Smooth muscle cell of trachea (primary cell): ENCODE measurements around the gene ZDHHC24. TPM values are rescaled to one million over a fixed set of nuclear protein-coding genes. Genes with fewer than 3 reads are reported as not detected.

Source experiments
- total RNA-seq: library from RNA; depleted of rRNA; stranded (reverse); fragments of >200 nt; gene quantifications from 2 replicates; pipeline ENCODE4 v1.2.1, GENCODE V29; 2014

The ZDHHC24 gene, protein sequence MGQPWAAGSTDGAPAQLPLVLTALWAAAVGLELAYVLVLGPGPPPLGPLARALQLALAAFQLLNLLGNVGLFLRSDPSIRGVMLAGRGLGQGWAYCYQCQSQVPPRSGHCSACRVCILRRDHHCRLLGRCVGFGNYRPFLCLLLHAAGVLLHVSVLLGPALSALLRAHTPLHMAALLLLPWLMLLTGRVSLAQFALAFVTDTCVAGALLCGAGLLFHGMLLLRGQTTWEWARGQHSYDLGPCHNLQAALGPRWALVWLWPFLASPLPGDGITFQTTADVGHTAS
- 10.6 and 21.3 TPM in 2 replicates for total RNA-seq

DNA sequence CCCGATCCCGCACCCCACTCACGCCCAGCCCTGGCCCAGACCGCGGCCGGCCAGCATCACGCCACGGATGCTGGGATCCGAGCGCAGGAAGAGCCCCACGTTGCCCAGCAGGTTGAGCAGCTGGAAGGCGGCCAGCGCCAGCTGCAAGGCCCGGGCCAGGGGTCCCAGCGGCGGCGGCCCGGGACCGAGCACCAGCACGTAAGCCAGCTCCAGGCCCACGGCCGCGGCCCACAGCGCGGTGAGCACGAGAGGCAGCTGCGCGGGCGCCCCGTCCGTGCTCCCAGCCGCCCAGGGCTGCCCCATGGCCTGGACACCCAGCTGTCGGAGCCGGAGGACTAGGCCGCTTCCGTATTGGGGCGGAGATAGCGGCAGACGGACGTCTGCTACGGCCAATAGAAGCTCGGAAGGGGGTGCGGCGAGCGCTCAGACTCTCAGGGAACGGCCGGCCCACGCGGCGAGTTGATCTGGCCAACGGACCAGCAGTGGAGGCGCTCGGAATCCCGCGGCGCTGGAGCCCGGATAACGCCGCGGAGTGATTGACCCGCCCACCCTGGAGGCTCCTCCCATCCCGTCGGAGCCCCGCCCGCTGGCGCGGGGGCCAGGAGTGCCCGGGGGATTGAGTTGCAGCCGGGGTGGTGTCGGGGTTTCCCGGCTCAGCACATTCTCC is at the start of gene ZDHHC24:
Gene ZDHHC24, minus strand, starts transcription at position 348 of the 667 bp plus-strand sequence. Its CDS starts 45 bp downstream, at position 303.

DNA sequence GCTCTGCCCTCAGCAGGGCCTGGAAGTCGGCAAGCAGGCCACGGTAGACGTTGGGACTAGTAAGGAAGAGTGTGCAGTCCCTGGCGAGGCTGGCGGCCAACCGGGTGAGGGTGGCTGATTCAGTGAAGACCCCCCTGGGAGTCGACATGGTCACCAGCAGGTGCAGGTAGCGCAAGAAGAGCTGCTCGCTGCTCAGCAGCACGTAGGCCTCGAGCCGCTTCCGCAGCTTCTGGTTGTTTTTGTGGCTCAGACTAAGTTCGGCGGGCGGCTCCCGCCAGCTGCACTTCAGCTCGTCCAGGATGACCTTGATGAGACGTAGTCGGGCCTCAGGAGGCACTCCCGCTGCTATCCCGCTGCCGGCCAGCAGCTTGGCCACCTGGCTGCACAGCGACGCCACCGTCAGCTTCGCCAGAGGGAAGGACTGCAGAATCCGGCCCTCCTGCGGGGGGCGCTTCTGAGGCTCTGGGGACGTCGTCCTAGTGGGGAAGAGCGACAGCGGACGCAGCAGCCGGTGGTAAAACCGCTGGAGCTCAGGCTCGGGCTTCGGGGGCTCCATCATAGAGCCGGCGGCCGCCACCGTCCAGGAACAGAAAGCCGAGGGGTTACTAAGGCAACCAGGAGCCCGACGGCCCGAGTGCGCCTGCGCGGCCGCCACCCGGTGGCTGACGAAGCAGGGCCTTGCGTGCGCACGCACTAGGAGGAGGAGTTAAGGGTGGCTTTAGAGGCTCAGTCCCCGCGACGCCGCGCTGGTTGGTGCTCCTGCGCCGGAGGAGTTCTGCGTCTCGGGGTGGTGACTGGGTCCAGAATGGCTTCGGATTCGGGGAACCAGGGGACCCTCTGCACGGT is 46.8 kb upstream of the ZDHHC24 start, which contains the start of the genes CCDC87 and CCS:
Gene CCDC87, minus strand, starts transcription at position 607 of the 846 bp plus-strand sequence. Its CDS starts 48 bp downstream, at position 559.
Gene CCS, plus strand, starts transcription at position 729 of the 846 bp plus-strand sequence. Its CDS starts 77 bp downstream, at position 806.

DNA sequence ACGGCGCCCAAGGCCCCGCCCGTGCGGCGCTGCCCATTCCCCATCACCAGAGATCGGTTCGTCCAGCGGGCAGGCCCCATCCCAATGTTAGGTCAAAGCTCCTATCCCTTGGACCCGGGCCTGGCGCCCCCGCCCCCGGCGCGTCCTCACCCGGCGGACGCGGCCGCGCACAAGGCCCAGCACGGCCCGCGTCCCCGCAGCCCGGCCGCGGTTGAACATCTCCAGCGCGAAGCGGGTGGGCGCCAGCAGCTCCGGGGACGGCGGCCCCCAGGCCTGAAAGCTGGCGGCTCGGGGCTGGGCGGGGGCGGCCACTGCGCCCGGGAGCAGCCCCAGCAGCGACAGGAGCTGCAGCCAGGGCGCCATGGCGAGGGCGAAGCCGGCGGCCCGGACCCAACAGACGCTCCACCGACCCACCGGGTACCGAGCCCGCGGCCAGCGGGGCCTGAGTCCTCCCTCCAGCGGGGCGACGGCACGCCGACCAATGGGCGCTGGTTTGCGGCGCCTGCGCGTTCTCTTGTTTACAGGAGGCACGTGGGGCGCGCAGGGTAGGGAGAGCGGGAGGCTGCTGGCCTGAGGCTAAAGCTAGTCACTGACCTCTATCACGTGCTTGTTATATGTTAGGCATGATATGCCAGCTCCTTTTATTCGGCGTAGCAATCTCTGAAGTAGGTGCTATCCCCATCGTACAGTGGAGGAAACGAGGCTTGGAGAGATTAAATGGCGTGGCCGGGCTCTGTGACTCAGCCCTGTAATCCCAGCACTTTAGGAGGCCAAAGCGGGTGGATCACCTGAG is 22.5 kb upstream of the ZDHHC24 start, which contains the start of gene CTSF:
Gene CTSF, minus strand, starts transcription at position 483 of the 793 bp plus-strand sequence. Its CDS starts 120 bp downstream, at position 363.

DNA sequence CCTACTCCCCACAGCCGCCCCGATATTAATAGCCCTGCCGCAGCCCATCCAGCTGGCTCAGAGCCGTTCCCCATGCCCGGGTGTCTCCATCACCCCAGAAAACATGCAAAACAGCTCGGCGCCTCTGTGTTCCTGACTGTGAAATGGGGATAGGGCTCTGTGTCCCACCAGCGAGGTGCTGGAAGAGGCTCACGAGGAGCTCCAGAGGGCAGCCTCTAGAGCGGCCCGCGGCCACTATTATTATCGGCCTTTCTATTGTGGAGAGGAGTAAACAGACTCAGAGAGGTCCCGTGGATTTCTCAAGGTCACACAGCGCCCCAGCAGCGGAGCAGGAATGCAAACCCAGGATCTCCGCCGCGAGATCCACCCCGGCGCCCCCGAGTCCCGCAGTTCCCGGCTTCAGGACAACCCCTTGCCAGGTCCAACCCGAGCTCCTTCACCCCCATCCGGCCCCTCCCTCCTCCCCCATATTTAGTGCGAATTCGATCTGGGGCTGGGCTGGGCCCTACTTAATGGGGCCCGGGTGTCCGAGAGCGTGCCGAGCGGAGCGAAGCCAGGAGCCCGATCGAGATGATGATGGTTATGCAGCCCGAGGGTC is 619 bp upstream of the ZDHHC24 start, which contains the start of gene ACTN3:
Gene ACTN3, plus strand, starts transcription at position 536 of the 598 bp plus-strand sequence. Its CDS starts 35 bp downstream, at position 571.

DNA sequence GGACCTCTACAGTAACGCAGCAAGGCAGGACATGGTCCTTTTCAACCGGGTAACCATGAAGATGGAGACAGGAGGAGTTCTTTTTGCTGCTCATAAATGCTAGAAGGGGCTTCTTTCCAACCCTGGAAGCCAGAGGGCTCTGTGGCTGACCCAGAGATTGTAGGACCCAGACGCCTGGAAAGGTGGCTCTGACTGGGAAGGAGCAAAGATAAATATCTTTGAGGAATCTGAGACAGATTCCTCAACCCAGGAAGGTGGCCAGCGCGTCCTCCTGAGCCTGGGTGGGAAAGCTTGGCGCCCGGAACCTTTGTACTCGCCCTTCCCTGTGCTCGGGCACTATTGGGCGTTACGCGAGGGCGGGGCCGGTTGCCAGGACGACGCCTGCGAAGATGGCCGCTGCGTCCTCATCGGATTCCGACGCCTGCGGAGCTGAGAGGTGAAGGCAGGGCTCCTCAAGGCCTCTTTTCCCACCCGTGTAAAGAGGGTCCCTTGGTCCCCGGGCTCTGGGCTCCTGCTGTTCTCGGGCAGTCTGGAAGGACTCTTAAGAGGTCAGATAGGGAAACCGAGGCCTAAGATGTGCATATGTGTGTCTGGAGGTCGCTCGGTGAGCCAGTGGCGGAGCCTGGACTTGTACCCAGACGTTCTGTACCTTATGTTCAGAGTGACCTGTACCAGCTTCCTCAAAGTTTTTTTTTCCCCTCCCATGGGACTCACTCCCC is 35.4 kb downstream of the ZDHHC24 start, which contains the start of gene BBS1:
Gene BBS1, plus strand, starts transcription at position 365 of the 719 bp plus-strand sequence. Its CDS starts 25 bp downstream, at position 390.

DNA sequence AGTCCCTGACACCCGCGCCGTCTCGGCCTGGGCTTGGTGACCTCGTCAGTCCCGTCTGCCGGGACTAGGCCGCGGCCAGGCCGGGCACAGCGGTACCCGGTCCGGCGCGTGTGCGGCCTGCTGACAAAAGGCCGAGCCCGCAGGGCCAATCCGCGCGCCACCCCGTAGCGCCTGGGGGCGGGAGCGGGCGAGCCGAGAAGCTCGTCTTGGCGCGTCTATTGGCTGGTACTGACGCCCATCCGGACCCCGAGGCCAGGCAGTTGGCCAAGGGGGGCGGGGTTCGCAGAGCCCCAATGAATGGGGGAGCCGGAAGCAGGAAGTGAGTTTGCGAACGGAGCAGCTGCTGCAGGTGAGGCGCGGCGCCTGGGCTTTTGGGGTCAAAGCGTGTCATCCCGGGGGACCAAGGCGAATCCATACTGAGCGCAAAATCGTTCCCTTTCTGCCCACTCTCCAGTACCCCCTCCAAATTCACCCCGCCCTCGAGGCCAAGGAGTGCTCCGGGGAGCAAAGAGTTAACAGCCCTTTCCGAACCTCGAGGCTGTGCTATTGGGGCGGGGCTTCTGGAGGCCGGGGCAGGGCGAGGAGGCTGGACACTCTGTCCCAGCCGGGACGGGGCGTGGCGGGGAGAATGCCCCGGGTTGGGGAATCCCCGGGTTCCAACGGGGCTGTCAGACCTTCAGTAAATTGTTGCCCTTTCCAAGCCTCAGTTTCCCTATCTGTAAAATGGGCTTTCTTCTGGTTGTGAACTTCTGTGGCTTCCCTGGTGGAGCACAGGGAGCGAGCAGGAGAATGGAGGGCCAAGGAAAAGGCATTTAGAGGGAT is 65.5 kb downstream of the ZDHHC24 start, which contains the start of gene DPP3:
Gene DPP3, plus strand, starts transcription at position 318 of the 822 bp plus-strand sequence. CDS start 1,767 bp downstream, outside the sequence.

Other genes with a start within 250 kb of the ZDHHC24 start
- gene CD248, start 229.0 kb downstream of the ZDHHC24 start, total RNA-seq: 341 and 371 TPM in 2 replicates
- gene RIN1, start 209.6 kb downstream of the ZDHHC24 start, total RNA-seq: 44.8 and 54.4 TPM in 2 replicates
- gene BRMS1, start 200.9 kb downstream of the ZDHHC24 start, total RNA-seq: 36.9 and 65.2 TPM in 2 replicates
- 41.3 and 58.1 TPM in 2 replicates for gene B4GAT1, start 198.4 kb downstream of the ZDHHC24 start, total RNA-seq
- gene SLC29A2, start 174.3 kb downstream of the ZDHHC24 start, total RNA-seq: 0.58 and 0.66 TPM in 2 replicates
- 0.29 TPM in 1 of 2 replicates, not detected in the other for gene NPAS4, start 125.0 kb downstream of the ZDHHC24 start, total RNA-seq
- 37.1 and 69.4 TPM in 2 replicates for gene MRPL11, start 107.2 kb downstream of the ZDHHC24 start, total RNA-seq
- gene PELI3, start 79.1 kb downstream of the ZDHHC24 start, total RNA-seq: 15.3 and 28.0 TPM in 2 replicates
- 40.1 and 58.4 TPM in 2 replicates for gene DPP3, start 65.6 kb downstream of the ZDHHC24 start, total RNA-seq
- gene BBS1, start 35.4 kb downstream of the ZDHHC24 start, total RNA-seq: 32.9 and 45.7 TPM in 2 replicates
- 0.17 TPM in 1 of 2 replicates, not detected in the other for gene ACTN3, start 855 bp upstream of the ZDHHC24 start, total RNA-seq
- gene CTSF, start 22.6 kb upstream of the ZDHHC24 start, total RNA-seq: 15.0 and 59.5 TPM in 2 replicates
- gene CCDC87, start 47.0 kb upstream of the ZDHHC24 start, total RNA-seq: 0.29 and 1.2 TPM in 2 replicates
- gene CCS, start 47.1 kb upstream of the ZDHHC24 start, total RNA-seq: 68.2 and 80.9 TPM in 2 replicates
- gene RBM14, start 70.6 kb upstream of the ZDHHC24 start, total RNA-seq: 30.6 and 31.6 TPM in 2 replicates
- gene RBM4, start 92.7 kb upstream of the ZDHHC24 start, total RNA-seq: 94.7 and 103 TPM in 2 replicates
- gene RBM4B, start 131.8 kb upstream of the ZDHHC24 start, total RNA-seq: 28.2 and 32.6 TPM in 2 replicates
- gene SPTBN2, start 183.2 kb upstream of the ZDHHC24 start, total RNA-seq: 1.2 and 2.6 TPM in 2 replicates